Mammary epithelial cell (primary cell): ENCODE results near the gene CDR2.

Experiments used
- EZH2 ChIP-seq: IDR thresholded peaks from 2 replicates; pipeline ENCODE4 v1.6.1; 2012; ENCODE audit warnings: low read length, inconsistent platforms, borderline replicate concordance
- TF ChIP-seq, protein P1 (sequence below), 2 donors: IDR thresholded peaks in 1 of 2; conservative IDR thresholded peaks in 1 of 2; 2 replicates each; pipeline ENCODE4 v1.5.1; 2011 to 2012; ENCODE audit warnings: inconsistent platforms in 2 of 2, low read length in 2 of 2, mild to moderate bottlenecking in 2 of 2, control low read depth in 1 of 2, low read depth in 1 of 2; ENCODE audit not compliant: insufficient read depth in 1 of 2; ENCODE audit errors: extremely low read depth in 1 of 2

DNA sequence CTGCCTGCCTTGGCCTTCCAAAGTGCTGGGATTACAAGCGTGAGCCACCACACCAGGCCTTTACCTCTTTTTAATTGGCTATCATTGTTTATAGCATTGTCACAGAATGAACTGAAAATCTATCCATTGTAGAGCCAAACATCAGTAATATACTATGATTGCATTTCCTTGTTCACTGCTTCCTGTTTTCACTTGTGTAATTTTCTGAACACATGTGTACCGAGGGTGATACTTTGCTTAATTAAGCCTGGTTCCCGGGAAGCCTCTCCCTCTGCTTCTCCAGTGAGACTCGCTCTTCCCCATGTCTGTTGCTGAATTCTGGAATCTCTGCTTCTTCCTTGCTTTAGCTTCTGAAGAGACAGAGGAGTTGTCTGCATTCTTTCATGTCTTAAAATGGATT, 44.1 kb downstream of the CDR2 start:
- TF ChIP-seq, protein P1, sequence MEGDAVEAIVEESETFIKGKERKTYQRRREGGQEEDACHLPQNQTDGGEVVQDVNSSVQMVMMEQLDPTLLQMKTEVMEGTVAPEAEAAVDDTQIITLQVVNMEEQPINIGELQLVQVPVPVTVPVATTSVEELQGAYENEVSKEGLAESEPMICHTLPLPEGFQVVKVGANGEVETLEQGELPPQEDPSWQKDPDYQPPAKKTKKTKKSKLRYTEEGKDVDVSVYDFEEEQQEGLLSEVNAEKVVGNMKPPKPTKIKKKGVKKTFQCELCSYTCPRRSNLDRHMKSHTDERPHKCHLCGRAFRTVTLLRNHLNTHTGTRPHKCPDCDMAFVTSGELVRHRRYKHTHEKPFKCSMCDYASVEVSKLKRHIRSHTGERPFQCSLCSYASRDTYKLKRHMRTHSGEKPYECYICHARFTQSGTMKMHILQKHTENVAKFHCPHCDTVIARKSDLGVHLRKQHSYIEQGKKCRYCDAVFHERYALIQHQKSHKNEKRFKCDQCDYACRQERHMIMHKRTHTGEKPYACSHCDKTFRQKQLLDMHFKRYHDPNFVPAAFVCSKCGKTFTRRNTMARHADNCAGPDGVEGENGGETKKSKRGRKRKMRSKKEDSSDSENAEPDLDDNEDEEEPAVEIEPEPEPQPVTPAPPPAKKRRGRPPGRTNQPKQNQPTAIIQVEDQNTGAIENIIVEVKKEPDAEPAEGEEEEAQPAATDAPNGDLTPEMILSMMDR (conservative IDR thresholded peaks at IDR 0.05 in 1 of 2, IDR thresholded peaks at IDR 0.05 in 1 of 2; ENCODE audit: extremely low read depth in 1 of 2, insufficient read depth in 1 of 2, low read depth in 1 of 2, low read length in 2 of 2), result no peak
- no peak for TF ChIP-seq EZH2
